Upper lobe of right lung (tissue), 1 donor: ENCODE data around the gene LRP1B. TPM values are rescaled to one million over a fixed set of nuclear protein-coding genes. Genes with fewer than 3 reads are reported as not detected.

Experiments used
- ATAC-seq: fragments of 200-7000 bp; cut with Tn5 transposase; one replicate; pipeline ENCODE4 v1.9.1; 2020; ENCODE audit warnings: mild to moderate bottlenecking, moderate library complexity
- DNase-seq: peaks from one replicate; pipeline ENCODE4 v3.0.0-alpha.2; 2020
- H3K27ac ChIP-seq: fragments of 200-600 bp; one replicate; pipeline ENCODE4 v1.8.0; 2022
- H3K27me3 ChIP-seq: fragments of 200-600 bp; one replicate; pipeline ENCODE4 v1.8.0; 2022; ENCODE audit warnings: mild to moderate bottlenecking
- H3K36me3 ChIP-seq: fragments of 200-600 bp; one replicate; pipeline ENCODE4 v1.8.0; 2022
- H3K4me1 ChIP-seq: fragments of 200-600 bp; one replicate; pipeline ENCODE4 v1.8.0; 2022
- H3K4me3 ChIP-seq: fragments of 200-600 bp; one replicate; pipeline ENCODE4 v1.8.0; 2022; ENCODE audit warnings: mild to moderate bottlenecking
- H3K9me3 ChIP-seq: fragments of 200-600 bp; one replicate; pipeline ENCODE4 v1.8.0; 2022
- intact Hi-C: fragments of 100-400 bp; cut with DNase I; formaldehyde crosslinking; loops from one replicate; pipeline ENCODE4 v1.11.0; 2022
- total RNA-seq: library from RNA; stranded (reverse); fragmentation: NEBNext Ultra II Directional; extraction: Animal tissue kit (Norgen Biotek cat#: 25700); gene quantifications from one replicate; pipeline ENCODE4 v1.2.1, GENCODE V29; 2021
- TF ChIP-seq, protein P1 (sequence below): fragments of 200-600 bp; IDR thresholded peaks from one replicate; pipeline ENCODE4 v1.8.0; 2022; ENCODE audit warnings: antibody characterized with exemption
- donor health status: DM: no; HTN: yes; CAD: no; lungs with severe emphysema.

LRP1B gene
- total RNA-seq, 1 donor from 2014 or later, result 0.12 TPM

DNA sequence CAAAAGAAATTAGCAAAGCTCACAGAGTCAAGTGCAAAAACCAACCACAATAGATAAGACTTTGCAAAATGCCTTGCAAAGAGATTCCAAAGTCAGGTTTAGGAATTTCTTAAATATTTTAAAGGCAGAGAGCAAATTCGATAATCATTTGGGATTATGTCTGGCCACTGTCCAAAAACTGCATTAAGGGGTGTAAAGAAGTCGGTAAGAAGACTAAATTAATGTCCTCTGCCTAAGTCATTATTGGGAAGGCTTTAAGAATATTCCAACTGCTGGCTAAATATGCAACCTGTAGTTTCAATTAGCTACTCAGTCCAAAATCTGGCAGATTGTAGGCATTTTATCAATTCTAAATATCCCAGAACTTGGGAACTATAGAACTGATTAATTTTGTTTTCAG lies 13.7 kb upstream of the LRP1B start:
- TF ChIP-seq, protein P1, sequence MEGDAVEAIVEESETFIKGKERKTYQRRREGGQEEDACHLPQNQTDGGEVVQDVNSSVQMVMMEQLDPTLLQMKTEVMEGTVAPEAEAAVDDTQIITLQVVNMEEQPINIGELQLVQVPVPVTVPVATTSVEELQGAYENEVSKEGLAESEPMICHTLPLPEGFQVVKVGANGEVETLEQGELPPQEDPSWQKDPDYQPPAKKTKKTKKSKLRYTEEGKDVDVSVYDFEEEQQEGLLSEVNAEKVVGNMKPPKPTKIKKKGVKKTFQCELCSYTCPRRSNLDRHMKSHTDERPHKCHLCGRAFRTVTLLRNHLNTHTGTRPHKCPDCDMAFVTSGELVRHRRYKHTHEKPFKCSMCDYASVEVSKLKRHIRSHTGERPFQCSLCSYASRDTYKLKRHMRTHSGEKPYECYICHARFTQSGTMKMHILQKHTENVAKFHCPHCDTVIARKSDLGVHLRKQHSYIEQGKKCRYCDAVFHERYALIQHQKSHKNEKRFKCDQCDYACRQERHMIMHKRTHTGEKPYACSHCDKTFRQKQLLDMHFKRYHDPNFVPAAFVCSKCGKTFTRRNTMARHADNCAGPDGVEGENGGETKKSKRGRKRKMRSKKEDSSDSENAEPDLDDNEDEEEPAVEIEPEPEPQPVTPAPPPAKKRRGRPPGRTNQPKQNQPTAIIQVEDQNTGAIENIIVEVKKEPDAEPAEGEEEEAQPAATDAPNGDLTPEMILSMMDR, result no peak
- Histone ChIP-seq H3K27me3 (no peaks in the 10 kb centered on the region), H3K36me3 (no peaks in the 10 kb centered on the region), H3K4me1 (no peaks in the 10 kb centered on the region), H3K4me3 (no peak overlapping the region), H3K9me3 (no peaks in the 10 kb centered on the region), H3K27ac (no peak overlapping the region)
- ATAC-seq, result no peak
- no peak for DNase-seq
- intact Hi-C loops, result no loop called here

DNA sequence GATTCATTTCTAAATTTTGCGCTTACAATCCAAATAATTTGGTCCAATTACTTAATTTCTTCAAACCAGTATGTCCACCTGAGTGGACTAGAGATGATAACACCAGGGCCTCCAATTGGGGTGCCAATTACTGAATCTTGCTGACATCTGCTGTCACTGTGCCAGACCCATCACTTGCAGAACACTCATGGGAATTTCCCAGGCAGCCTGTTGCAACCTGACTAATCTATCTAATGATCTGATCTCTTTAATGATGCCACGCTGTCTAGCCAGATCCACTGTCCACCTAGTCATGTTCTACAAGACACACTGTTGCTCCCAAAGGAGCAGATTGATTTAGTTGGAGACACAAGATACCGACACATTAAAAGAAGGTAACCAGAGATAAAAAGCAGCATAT lies 11.8 kb upstream of the LRP1B start:
- no peaks in the 10 kb centered on the region for H3K4me1 ChIP-seq
- DNase-seq (no peak), ATAC-seq (no peak)
- no peaks in the 10 kb centered on the region for H3K27me3 ChIP-seq
- H3K36me3 ChIP-seq, result no peaks in the 10 kb centered on the region
- H3K4me3 ChIP-seq, result no peak overlapping the region
- intact Hi-C loops, result no loop called here
- H3K9me3 ChIP-seq, result no peaks in the 10 kb centered on the region
- TF ChIP-seq, protein P1, result no peak
- no peak overlapping the region for H3K27ac ChIP-seq

DNA sequence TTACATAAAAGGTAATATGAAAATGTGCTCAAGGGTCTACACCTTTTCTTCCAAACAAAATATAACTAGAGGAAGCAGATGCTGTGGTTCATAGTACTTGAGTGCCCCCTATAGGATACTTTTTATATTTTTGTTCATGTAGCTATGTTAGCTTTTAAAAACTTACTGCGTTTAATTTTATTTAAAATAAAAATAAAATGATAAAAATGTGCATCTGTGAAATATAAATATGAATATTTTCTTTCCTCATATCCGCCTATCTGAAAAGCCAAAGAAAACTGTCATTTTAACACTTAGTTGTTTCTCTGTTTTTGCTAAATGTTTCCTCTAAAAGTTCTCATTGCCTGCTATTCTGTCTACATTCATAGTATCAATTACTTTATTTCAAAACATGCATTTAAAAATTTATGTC lies 9.6 kb upstream of the LRP1B start:
- TF ChIP-seq, protein P1, result peak; percentile 62

DNA sequence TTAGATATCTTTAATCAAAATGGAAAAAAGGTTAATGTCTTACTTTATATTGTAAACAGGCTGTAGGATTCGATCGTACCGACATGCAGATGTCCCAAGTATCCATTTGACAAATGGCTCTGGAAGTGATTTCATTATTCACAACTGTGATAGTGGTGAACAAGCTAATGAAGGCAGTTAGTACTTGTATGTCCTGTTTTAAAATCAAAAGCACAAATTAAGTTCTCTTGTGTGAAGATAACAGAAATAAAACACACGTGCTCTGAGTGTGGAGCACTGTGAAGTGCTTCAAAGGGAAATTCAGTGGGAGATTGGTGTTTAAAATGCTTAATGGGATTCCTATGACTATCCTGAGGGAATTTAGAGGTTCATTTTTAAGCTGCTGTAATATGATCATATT lies 8.6 kb upstream of the LRP1B start:
- Histone ChIP-seq H3K4me1 (no peaks in the 10 kb centered on the region), H3K9me3 (no peaks in the 10 kb centered on the region), H3K36me3 (no peaks in the 10 kb centered on the region), H3K27me3 (peaks cover 2% of the 10 kb centered on the region), H3K4me3 (no peak overlapping the region), H3K27ac (no peak overlapping the region)
- no peak for ATAC-seq
- intact Hi-C loops, result no loop called here
- TF ChIP-seq, protein P1, result no peak
- no peak for DNase-seq

More for the DNA sequence above, 9.6 kb upstream of the LRP1B start:
- intact Hi-C loops, result no loop called here
- H3K9me3 ChIP-seq, result no peaks in the 10 kb centered on the region
- ATAC-seq (no peak), DNase-seq (no peak)
- H3K36me3 ChIP-seq, result no peaks in the 10 kb centered on the region
- no peak overlapping the region for H3K4me3 ChIP-seq
- no peak overlapping the region for H3K27ac ChIP-seq
- no peaks in the 10 kb centered on the region for H3K27me3 ChIP-seq
- no peaks in the 10 kb centered on the region for H3K4me1 ChIP-seq

DNA sequence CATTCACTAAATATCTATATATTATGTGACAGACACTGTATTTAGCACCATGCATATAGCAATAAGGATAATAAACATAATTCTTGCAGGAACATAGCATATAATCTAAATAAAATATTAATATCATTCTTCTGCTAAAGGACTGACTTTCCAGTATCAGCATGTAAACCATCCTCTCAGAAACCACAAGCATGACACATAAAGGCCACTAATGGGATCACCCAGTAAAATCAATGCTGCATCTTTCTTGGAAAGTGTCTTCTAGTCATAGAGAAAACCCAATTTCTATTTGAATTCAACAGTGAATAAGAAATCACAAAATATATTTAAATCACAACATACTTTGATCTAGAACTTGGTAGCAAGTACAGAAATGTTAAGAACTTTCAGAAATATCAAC lies 5.8 kb upstream of the LRP1B start:
- no peak for ATAC-seq
- Histone ChIP-seq H3K36me3 (no peaks in the 10 kb centered on the region), H3K27ac (no peak overlapping the region), H3K9me3 (no peaks in the 10 kb centered on the region), H3K4me1 (peaks cover 1% of the 10 kb centered on the region), H3K27me3 (peaks cover 7% of the 10 kb centered on the region), H3K4me3 (no peak overlapping the region)
- intact Hi-C loops, result no loop called here
- TF ChIP-seq, protein P1, result no peak
- no peak for DNase-seq

DNA sequence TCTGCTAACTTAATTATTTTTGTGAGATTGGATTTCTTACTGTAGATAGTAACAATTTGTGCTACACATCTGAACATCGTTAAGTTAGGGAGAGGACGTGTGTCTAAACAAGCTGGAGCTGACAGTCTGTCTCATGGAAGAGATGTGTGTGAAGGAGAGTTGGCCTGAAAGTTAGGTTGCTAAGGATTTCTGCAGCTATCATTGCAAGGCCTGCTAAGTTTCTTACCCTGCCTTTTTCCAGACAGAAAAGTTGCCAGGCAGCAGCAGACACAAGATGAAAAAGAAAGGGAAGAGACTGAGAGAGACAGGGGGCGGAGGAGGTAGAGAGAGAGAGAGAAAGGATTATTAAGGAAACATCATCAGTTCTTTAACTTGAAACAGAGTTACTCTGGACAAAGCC lies 4.1 kb upstream of the LRP1B start:
- TF ChIP-seq, protein P1, result no peak
- no peak overlapping the region for H3K4me3 ChIP-seq
- H3K27me3 ChIP-seq, result peaks cover 21% of the 10 kb centered on the region
- intact Hi-C loops, result no loop called here
- no peak for DNase-seq
- no peak for ATAC-seq
- no peak overlapping the region for H3K27ac ChIP-seq
- H3K36me3 ChIP-seq, result no peaks in the 10 kb centered on the region
- no peaks in the 10 kb centered on the region for H3K9me3 ChIP-seq
- H3K4me1 ChIP-seq, result peaks cover 16% of the 10 kb centered on the region
